SJCRH30 (cell line): ENCODE results near the gene TIMP3. TPM values are rescaled to one million over a fixed set of nuclear protein-coding genes. Genes with fewer than 3 reads are reported as not detected.

ENCODE experiments used
- DNase-seq, 2 experiments: peaks; one replicate each; pipeline ENCODE4 v3.0.0-alpha.2; 2015 to 2020
- H3K27ac ChIP-seq: fragments of 250-450 bp; sonication (Bioruptor Pico); 2 replicates; pipeline ENCODE4 v1.5.1; 2020; ENCODE audit warnings: mild to moderate bottlenecking, moderate library complexity
- H3K27me3 ChIP-seq: fragments of 250-450 bp; sonication (Bioruptor Pico); 2 replicates; pipeline ENCODE4 v1.5.1; 2020; ENCODE audit warnings: mild to moderate bottlenecking, moderate library complexity
- H3K36me3 ChIP-seq: fragments of 250-450 bp; sonication (Bioruptor Pico); 2 replicates; pipeline ENCODE4 v1.5.1; 2020; ENCODE audit warnings: mild to moderate bottlenecking, moderate library complexity
- H3K4me1 ChIP-seq: fragments of 250-450 bp; sonication (Bioruptor Pico); 2 replicates; pipeline ENCODE4 v1.5.1; 2020; ENCODE audit warnings: mild to moderate bottlenecking, moderate library complexity
- H3K4me3 ChIP-seq: fragments of 250-450 bp; sonication (Bioruptor Pico); 2 replicates; pipeline ENCODE4 v1.5.1; 2020; ENCODE audit warnings: mild to moderate bottlenecking, moderate library complexity
- H3K9me3 ChIP-seq: fragments of 250-450 bp; sonication (Bioruptor Pico); replicated peaks from 2 replicates; pipeline ENCODE4 v1.5.1; 2020; ENCODE audit warnings: mild to moderate bottlenecking, moderate library complexity
- total RNA-seq: library from RNA; depleted of rRNA; stranded (reverse); fragments of >200 nt; shearing (Covaris generic); gene quantifications from 2 replicates; pipeline ENCODE4 v1.2.3, GENCODE V29; 2014

TIMP3 gene
- total RNA-seq, 1 experiment from 2014 or later, result 35.0 TPM

- H3K4me1 ChIP-seq, result peaks cover 5% of the 10 kb centered on the region; the same call in 1 of the 2 replicates
- H3K36me3 ChIP-seq, result no peaks in the 10 kb centered on the region
- H3K27ac ChIP-seq, result no peak overlapping the region
- no peaks in the 10 kb centered on the region for H3K27me3 ChIP-seq
- no peak for DNase-seq
- H3K4me3 ChIP-seq, result no peak overlapping the region
- H3K9me3 ChIP-seq, result no peaks in the 10 kb centered on the region
Observed at GRCh38 chr22:32909581-32910428, 108.3 kb downstream of the TIMP3 start.

- H3K36me3 ChIP-seq, result no peaks in the 10 kb centered on the region
- no peak for DNase-seq
- no peaks in the 10 kb centered on the region for H3K27me3 ChIP-seq
- H3K4me3 ChIP-seq, result no peak overlapping the region
- no peak overlapping the region for H3K27ac ChIP-seq
- H3K9me3 ChIP-seq, result 0 out of 2 replicates have a peak, but pooled peaks cover under 1% of the 10 kb centered on the region
- H3K4me1 ChIP-seq, result peaks cover 5% of the 10 kb centered on the region; the same call in 1 of the 2 replicates
Observed at GRCh38 chr22:32910429-32910772, 108.9 kb downstream of the TIMP3 start.

GRCh38 chr22:32911503-32911902 lies 110.0 kb downstream of the TIMP3 start:
- no peak overlapping the region; the same call in 1 of the 2 replicates for H3K27ac ChIP-seq
- DNase-seq, result peak; percentile 45 to 68
- H3K36me3 ChIP-seq, result no peaks in the 10 kb centered on the region
- H3K4me3 ChIP-seq, result peak overlapping the region; percentile 36
- H3K9me3 ChIP-seq, result 0 out of 2 replicates have a peak, but pooled peaks cover 3% of the 10 kb centered on the region
- H3K4me1 ChIP-seq, result peaks cover 5% of the 10 kb centered on the region; the same call in 1 of the 2 replicates
- H3K27me3 ChIP-seq, result no peaks in the 10 kb centered on the region
